ENCODE measurements around the gene MAST3. TPM values are rescaled to one million over a fixed set of nuclear protein-coding genes. Genes with fewer than 3 reads are reported as not detected.

Gene MAST3
- total and polyA plus RNA-seq, 2 of the 8 experiments (the other 6 are each of a cell fraction or from before 2014, with no cell fraction given) = 3.4 to 9.0 TPM

DNA sequence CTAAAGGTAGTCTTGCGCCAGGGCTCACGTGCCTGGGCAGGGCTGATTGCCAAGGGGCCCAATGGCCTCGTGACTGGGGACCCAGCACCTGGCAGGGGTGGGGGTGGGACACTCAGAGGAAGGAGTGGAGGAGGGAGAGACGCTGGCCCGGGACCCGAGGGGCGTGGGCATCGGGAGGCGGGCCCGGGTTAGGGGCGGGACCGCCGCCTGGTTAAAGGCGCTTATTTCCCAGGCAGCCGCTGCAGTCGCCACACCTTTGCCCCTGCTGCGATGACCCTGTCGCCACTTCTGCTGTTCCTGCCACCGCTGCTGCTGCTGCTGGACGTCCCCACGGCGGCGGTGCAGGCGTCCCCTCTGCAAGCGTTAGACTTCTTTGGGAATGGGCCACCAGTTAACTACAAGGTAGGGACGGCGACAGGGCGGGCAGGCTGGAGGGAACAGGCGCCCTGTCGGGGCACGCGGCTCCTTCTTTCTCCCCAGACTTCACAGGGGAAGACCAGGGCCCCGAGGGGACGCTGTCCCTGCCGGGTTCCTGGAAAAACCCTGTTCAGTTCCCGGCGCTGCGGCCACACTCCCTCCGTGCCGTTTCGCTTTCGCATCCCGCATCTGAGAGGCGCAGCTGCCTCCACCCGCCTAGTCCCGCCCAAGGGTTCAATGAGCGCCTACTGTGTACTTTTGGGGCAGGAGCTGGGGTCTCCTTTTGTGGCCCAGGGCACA, 76.2 kb downstream of the MAST3 start, which contains the start of gene IFI30 (continued):
- no peak for TF ChIP-seq BRCA1 (IDR thresholded peaks at IDR 0.05; ENCODE audit: low read depth, low read length)
- TF ChIP-seq, protein P1, sequence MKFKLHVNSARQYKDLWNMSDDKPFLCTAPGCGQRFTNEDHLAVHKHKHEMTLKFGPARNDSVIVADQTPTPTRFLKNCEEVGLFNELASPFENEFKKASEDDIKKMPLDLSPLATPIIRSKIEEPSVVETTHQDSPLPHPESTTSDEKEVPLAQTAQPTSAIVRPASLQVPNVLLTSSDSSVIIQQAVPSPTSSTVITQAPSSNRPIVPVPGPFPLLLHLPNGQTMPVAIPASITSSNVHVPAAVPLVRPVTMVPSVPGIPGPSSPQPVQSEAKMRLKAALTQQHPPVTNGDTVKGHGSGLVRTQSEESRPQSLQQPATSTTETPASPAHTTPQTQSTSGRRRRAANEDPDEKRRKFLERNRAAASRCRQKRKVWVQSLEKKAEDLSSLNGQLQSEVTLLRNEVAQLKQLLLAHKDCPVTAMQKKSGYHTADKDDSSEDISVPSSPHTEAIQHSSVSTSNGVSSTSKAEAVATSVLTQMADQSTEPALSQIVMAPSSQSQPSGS (IDR thresholded peaks at IDR 0.05; ENCODE audit: low read length) = no peak
- no peak for TF ChIP-seq HDAC6 (IDR thresholded peaks at IDR 0.05; ENCODE audit: low read depth, low read length)
- TF ChIP-seq POLR2A (IDR thresholded peaks at IDR 0.05; ENCODE audit: control extremely low read depth in 1 of 2, low read depth in 2 of 2, low read length in 2 of 2) = no peak; a peak in 1 of 3 replicates
- TF ChIP-seq, protein P2, sequence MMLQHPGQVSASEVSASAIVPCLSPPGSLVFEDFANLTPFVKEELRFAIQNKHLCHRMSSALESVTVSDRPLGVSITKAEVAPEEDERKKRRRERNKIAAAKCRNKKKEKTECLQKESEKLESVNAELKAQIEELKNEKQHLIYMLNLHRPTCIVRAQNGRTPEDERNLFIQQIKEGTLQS (IDR thresholded peaks at IDR 0.05; ENCODE audit: insufficient read depth, low read depth, low read length) = no peak
- no peak for TF ChIP-seq RNF2 (IDR thresholded peaks at IDR 0.05; ENCODE audit: borderline replicate concordance, low read depth, low read length, missing control alignments, poor library complexity, severe bottlenecking)
- TF ChIP-seq CREB1 (IDR thresholded peaks at IDR 0.05) = no peak
- TF ChIP-seq SIRT6 (IDR thresholded peaks at IDR 0.05; ENCODE audit: low read length) = no peak
- TF ChIP-seq CTBP2 (IDR thresholded peaks at IDR 0.05; ENCODE audit: borderline replicate concordance, insufficient read depth, insufficient read length, low read length) = no peak
- TF ChIP-seq SRF (IDR thresholded peaks at IDR 0.05; ENCODE audit: low read depth, low read length) = no peak
- peak; percentile 61 for TF ChIP-seq KDM4A (IDR thresholded peaks at IDR 0.05; ENCODE audit: low read depth, low read length, severe bottlenecking)
- TF ChIP-seq ASH2L (IDR thresholded peaks at IDR 0.05; ENCODE audit: low read length) = no peak
- no peak for TF ChIP-seq CBX5 (IDR thresholded peaks at IDR 0.05; ENCODE audit: low read depth, low read length)
- 0 out of 2 replicates have a peak, but pooled peaks have one; percentile 17 for TF ChIP-seq SP4 (IDR thresholded peaks at IDR 0.05; ENCODE audit: low read length)
- TF ChIP-seq RBBP5 (IDR thresholded peaks at IDR 0.05; ENCODE audit: borderline replicate concordance, low read depth, low read length) = no peak
- TF ChIP-seq TAF7 (optimal IDR thresholded peaks at IDR 0.05; ENCODE audit: borderline replicate concordance, low read depth, low read length) = no peak
- no peak for TF ChIP-seq JUN (IDR thresholded peaks at IDR 0.05; ENCODE audit: low read depth, low read length)
- no peak for TF ChIP-seq POU5F1 (IDR thresholded peaks at IDR 0.05; ENCODE audit: low read depth, low read length)
- no peak for TF ChIP-seq RAD21 (IDR thresholded peaks at IDR 0.05 in 1 of 2, conservative IDR thresholded peaks at IDR 0.05 in 1 of 2; ENCODE audit: low read depth in 2 of 2, low read length in 2 of 2)
- TF ChIP-seq KDM1A (IDR thresholded peaks at IDR 0.05; ENCODE audit: borderline replicate concordance, low read length) = no peak
- TF ChIP-seq TAF1 (IDR thresholded peaks at IDR 0.05; ENCODE audit: low read depth, low read length) = peak; percentile 75; the same call in 1 of the 2 replicates

Measured in H1 (cell line).